WI38 (cell line): ENCODE results near the gene ABHD3.
"Not testable (repeated sequence)": the region's sequence is repeated elsewhere in the genome, so short reads cannot be mapped to it uniquely, and the experiment has no call there.

ENCODE experiments used
- H3K4me3 ChIP-seq: 2 replicates; pipeline ENCODE4 v1.5.1; 2011; ENCODE audit warnings: low read depth, mild to moderate bottlenecking, control low read depth, low read length
- CTCF ChIP-seq: IDR thresholded peaks from 2 replicates; pipeline ENCODE4 v1.5.1; 2012; ENCODE audit warnings: low read depth, mild to moderate bottlenecking, control low read depth, low read length

The ABHD3 gene

DNA sequence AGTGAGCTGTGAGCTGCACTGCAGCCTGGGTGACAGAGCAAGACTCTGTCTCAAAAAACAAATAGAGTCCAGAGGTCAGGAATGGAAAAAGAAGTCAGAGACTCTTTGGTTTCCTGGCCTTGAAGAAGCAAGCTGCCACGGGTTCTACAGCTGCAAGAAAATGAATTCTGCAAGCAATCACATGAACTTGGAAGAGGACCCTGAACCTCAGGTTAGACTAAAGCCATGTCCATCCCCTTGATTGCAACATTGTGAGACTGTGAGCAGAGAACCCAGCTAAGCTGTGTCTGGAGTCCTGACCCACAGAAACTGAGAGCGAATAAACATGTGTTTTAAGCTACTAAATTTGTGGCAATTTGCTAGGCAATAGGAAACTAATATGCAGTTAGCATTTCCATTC is 23.1 kb upstream of the ABHD3 start:
- no peak overlapping the region for H3K4me3 ChIP-seq
- no peak for TF ChIP-seq CTCF

- no peak overlapping the region for H3K4me3 ChIP-seq
- TF ChIP-seq CTCF = no peak
These were observed 20.6 kb upstream of the ABHD3 start for GRCh38 chr18:21725201-21725600.

GRCh38 chr18:21722687-21723086 is 18.1 kb upstream of the ABHD3 start:
- no peak for TF ChIP-seq CTCF

DNA sequence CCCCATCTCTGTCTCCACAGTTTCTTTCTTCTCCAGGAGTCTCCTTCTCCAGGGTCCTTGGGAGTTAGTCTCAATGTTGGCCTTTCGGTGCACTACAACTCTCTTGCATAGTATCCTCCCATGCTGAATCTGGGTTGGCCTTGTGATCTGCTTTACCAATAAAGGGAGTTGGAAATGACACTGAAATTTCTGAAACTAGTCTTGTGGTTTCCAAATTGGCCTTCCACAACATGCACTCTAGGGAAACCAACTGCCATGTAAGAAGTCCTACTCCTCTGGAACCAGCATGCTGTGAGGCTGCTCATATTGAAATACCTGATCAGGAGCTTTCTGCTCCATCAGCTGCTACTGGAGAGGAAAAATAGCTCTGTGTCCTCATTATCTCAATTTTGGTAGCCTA is 9.9 kb upstream of the ABHD3 start:
- TF ChIP-seq CTCF = no peak
- no peak overlapping the region for H3K4me3 ChIP-seq

More at GRCh38 chr18:21722687-21723086, 18.1 kb upstream of the ABHD3 start:
- H3K4me3 ChIP-seq = no peak overlapping the region

GRCh38 chr18:21707130-21707529 is 2.6 kb upstream of the ABHD3 start:
- not testable (repeated sequence) for H3K4me3 ChIP-seq

DNA sequence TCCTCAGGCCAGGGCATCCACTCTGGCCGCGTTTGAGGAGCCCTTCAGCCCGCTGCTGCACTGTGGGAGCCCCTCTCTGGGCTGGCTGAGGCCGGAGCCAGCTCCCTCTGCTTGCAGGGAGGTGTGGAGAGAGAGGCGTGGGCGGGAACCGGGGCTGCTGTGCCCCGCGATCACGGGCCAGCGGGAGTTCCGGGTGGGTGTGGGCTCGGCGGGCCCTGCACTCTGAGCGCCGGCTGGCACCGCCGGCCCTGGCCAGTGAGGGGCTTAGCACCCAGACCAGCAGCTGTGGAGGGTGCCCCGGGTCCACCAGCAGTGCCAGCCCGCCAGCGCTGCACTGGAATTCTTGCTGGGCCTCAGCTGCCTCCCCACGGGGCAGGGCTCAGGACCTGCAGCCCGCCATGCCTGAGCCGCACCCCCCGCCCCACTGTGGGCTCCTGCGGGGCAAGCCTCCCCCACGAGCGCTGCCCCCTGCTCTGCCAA is 1.9 kb upstream of the ABHD3 start:
- H3K4me3 ChIP-seq = no peak overlapping the region
- no peak for TF ChIP-seq CTCF

DNA sequence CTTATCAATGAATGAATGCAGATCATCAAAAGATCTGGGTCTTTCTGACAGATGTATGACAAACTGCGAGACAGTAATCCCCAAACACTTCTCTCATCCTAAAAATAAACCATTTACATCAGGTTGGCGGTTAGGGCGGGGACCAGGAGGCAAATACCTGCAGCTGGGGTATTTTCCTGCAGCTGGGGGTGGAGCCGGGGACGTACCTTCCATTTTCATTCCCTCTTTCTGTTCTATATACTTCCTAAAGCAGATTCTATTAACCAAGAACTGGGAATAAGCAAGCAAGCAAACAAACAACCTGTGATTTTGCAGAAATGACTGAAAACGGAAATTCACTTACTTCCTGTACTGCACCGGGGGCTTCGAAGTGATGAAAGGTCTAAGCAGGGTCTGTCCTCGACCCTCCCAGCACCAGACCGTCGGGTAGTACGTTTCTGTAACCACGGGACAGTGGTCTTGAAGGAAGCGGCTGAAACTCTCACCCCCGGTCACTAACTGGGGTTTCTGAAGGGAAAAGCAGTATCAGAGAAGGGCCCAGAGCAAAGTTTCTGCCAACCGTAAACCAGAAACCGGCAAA is 1.2 kb downstream of the ABHD3 start:
- H3K4me3 ChIP-seq = peak overlapping the region; percentile 80
- no peak for TF ChIP-seq CTCF

DNA sequence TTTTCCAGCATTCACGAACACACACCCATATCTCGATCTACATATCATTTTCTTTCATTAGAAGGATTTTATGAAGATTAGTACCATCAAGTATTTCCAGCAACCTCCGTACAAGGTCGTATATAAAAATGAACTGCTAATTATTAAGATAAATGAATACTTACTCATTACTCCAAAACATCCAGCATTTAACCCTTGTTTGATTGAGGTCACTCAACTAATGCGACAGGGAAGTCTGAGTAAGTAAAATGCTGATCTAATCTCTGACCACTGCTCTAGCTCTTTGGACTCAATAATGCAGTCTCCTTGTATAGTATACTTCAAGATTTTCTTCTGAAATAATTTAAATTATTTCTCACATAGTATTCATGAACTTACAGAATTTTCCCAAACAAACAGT is 2.0 kb downstream of the ABHD3 start:
- H3K4me3 ChIP-seq = no peak overlapping the region
- TF ChIP-seq CTCF = no peak
